Body of pancreas (tissue), 4 donors: Measurements from ENCODE around the gene SLC8A2.

Experiments used
- POLR2A ChIP-seq, 3 donors: fragments of 450-650 bp; IDR thresholded peaks; one replicate each; pipeline ENCODE4 v1.6.1; 2016; ENCODE audit warnings: antibody characterized with exemption in 3 of 3, mild to moderate bottlenecking in 2 of 3
- TF ChIP-seq, protein P1 (sequence below), 7 experiments: fragments of 450-650 bp in 4 of 7; fragments of 200-600 bp in 3 of 7; sonication (generic) in 3 of 7; IDR thresholded peaks; one replicate each; pipeline ENCODE4 v1.5.1; 2016 to 2019; ENCODE audit warnings: antibody characterized with exemption in 7 of 7

DNA sequence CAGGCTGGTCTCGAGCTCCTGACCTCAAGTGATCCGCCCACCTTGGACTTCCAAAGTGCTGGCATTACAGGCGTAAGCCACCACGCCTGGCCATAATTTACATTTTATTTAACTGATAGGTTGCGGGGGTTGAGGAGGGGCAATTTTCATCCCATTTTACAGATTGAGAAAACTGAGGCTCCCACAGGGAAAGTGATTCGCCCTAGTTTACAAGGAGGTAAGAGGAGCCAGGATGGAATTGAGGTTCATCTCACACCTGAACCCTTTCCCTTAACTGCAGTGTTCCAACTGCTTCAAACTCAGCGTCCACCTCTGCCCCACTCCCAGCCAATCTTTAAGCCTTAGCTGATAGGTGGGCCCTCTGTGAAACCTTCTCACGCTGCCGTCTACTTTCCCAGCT is 47.2 kb upstream of the SLC8A2 start:
- TF ChIP-seq, protein P1, sequence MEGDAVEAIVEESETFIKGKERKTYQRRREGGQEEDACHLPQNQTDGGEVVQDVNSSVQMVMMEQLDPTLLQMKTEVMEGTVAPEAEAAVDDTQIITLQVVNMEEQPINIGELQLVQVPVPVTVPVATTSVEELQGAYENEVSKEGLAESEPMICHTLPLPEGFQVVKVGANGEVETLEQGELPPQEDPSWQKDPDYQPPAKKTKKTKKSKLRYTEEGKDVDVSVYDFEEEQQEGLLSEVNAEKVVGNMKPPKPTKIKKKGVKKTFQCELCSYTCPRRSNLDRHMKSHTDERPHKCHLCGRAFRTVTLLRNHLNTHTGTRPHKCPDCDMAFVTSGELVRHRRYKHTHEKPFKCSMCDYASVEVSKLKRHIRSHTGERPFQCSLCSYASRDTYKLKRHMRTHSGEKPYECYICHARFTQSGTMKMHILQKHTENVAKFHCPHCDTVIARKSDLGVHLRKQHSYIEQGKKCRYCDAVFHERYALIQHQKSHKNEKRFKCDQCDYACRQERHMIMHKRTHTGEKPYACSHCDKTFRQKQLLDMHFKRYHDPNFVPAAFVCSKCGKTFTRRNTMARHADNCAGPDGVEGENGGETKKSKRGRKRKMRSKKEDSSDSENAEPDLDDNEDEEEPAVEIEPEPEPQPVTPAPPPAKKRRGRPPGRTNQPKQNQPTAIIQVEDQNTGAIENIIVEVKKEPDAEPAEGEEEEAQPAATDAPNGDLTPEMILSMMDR (IDR thresholded peaks at IDR 0.05) = no peak
- no peak for TF ChIP-seq POLR2A (IDR thresholded peaks at IDR 0.05)
